ENCODE measurements around the gene MEIOSIN. TPM values are rescaled to one million over a fixed set of nuclear protein-coding genes. Genes with fewer than 3 reads are reported as not detected.

MEIOSIN gene
- total and polyA plus RNA-seq, 9 of the 15 experiments (the other 6 are each of a cell fraction or from before 2014, with no cell fraction given), result 0.06 to 2.0 (median 0.76) TPM

- TF ChIP-seq TBP (optimal IDR thresholded peaks at IDR 0.05; ENCODE audit: low read depth, low read length) (peak; percentile 30), PRMT5 (CRISPR knock-in tag; IDR thresholded peaks at IDR 0.05) (no peak), DEAF1 (CRISPR knock-in tag; IDR thresholded peaks at IDR 0.05) (peak; percentile 16; the same call in 1 of the 2 replicates), RAD21 (CRISPR knock-in tag; conservative IDR thresholded peaks at IDR 0.05 in 1 of 2, IDR thresholded peaks at IDR 0.05 in 1 of 2) (peak; percentile 50 to 56), TRIM24 (IDR thresholded peaks at IDR 0.05) (peak in 1 of 2 experiments; percentile 45; a peak in 1 of 4 replicates), HDAC6 (IDR thresholded peaks at IDR 0.05; ENCODE audit: low read depth, low read length) (no peak), CTCFL (IDR thresholded peaks at IDR 0.05; ENCODE audit: borderline replicate concordance, insufficient read depth, low read depth, low read length, poor library complexity, severe bottlenecking) (peak; percentile 82), L3MBTL2 (IDR thresholded peaks at IDR 0.05) (peak; percentile 64), SRSF1 (IDR thresholded peaks at IDR 0.05; ENCODE audit: low read depth, low read length) (no peak), SP2 (IDR thresholded peaks at IDR 0.05; ENCODE audit: extremely low read depth, low read depth, low read length, poor library complexity, severe bottlenecking) (no peak), FOS (IDR thresholded peaks at IDR 0.05; ENCODE audit: extremely low read depth, insufficient read length) (no peak), PCBP1 (IDR thresholded peaks at IDR 0.05; ENCODE audit: low read depth, low read length, poor library complexity, severe bottlenecking) (no peak), ELF4 (CRISPR knock-in tag; IDR thresholded peaks at IDR 0.05) (peak; percentile 58; the same call in 1 of the 2 replicates), NKRF (IDR thresholded peaks at IDR 0.05; ENCODE audit: borderline replicate concordance) (peak; percentile 69; the same call in 1 of the 2 replicates), EP300 (IDR thresholded peaks at IDR 0.05; ENCODE audit: low read length) (no peak), NUFIP1 (IDR thresholded peaks at IDR 0.05; ENCODE audit: partially characterized antibody) (no peak), PTRF (tag; IDR thresholded peaks at IDR 0.05) (no peak), ZNF77 (CRISPR knock-in tag; IDR thresholded peaks at IDR 0.05) (no peak)
Measured at GRCh38 chr19:45779231-45780145, 46.2 kb downstream of the MEIOSIN start (continued).
